C4-2B (cell line): ENCODE measurements around the gene CCDC88C.

Experiments
- H3K27ac ChIP-seq: fragments of 450-650 bp; 2 replicates; pipeline ENCODE4 v1.5.1; 2017
- CTCF ChIP-seq: fragments of 450-650 bp; conservative IDR thresholded peaks from 2 replicates; pipeline ENCODE4 v1.5.1; 2017; ENCODE audit warnings: mild to moderate bottlenecking
- ZFX ChIP-seq: fragments of 450-650 bp; IDR thresholded peaks from 2 replicates; pipeline ENCODE4 v1.6.1; 2017

Gene CCDC88C

GRCh38 chr14:91232603-91233002 lies 185.0 kb downstream of the CCDC88C start:
- H3K27ac ChIP-seq: no peak overlapping the region

GRCh38 chr14:91232052-91232451 lies 185.6 kb downstream of the CCDC88C start:
- TF ChIP-seq CTCF (no peak), ZFX (no peak)
- H3K27ac ChIP-seq: no peak overlapping the region

More at GRCh38 chr14:91232603-91233002, 185.0 kb downstream of the CCDC88C start:
- TF ChIP-seq ZFX: no peak
- TF ChIP-seq CTCF: no peak

GRCh38 chr14:91231446-91231845 lies 186.2 kb downstream of the CCDC88C start:
- no peak overlapping the region for H3K27ac ChIP-seq
- TF ChIP-seq ZFX (no peak), CTCF (no peak)

GRCh38 chr14:91230397-91231035 lies 187.1 kb downstream of the CCDC88C start:
- TF ChIP-seq CTCF (no peak), ZFX (no peak)
- H3K27ac ChIP-seq: no peak overlapping the region

GRCh38 chr14:91229743-91230200 lies 187.8 kb downstream of the CCDC88C start:
- H3K27ac ChIP-seq: no peak overlapping the region
- TF ChIP-seq CTCF (no peak), ZFX (no peak)

- no peak overlapping the region for H3K27ac ChIP-seq
- TF ChIP-seq CTCF: no peak
- TF ChIP-seq ZFX: no peak
These were observed 188.6 kb downstream of the CCDC88C start for GRCh38 chr14:91229005-91229382.

GRCh38 chr14:91228112-91229004 lies 189.3 kb downstream of the CCDC88C start:
- no peak for TF ChIP-seq ZFX
- TF ChIP-seq CTCF: no peak
- no peak overlapping the region for H3K27ac ChIP-seq
